Measurements from ENCODE around the gene APMAP.
A peak's percentile ranks its signal among the peaks of the same experiment; 100 is the strongest.

The APMAP gene

DNA sequence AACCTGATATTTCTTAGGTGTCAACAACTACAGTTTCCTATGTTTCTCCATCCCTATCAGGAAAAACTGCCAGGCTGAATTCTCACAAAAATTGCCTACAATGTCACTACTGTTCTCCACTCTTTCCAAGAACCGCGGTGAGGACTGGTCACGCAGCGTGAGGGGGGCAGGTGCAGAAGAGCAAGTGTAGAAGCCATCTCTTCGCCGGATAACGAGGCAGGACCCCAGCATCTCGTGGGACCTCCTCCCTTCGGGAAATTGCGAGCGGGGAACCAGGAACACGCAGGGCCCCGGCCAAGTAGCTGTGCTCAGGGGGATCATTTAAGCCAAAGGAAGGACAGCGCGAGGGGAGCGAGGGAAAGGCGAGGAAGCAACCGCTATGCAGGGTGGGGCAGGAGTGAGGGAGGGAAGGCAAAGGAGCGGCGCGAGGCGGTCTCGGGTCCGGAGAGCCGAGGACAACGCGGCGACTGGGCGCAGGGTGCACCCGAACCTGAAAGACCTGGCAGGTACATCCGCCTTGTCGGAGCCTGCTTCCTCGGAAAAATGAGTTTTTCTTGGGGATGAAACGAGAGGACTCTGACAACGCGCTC, 559 bp downstream of the APMAP start:
- H3K27ac ChIP-seq = peak overlapping the region; percentile 54
- TF ChIP-seq ZFX (IDR thresholded peaks at IDR 0.05; ENCODE audit: borderline replicate concordance) = no peak
- TF ChIP-seq, protein P1, sequence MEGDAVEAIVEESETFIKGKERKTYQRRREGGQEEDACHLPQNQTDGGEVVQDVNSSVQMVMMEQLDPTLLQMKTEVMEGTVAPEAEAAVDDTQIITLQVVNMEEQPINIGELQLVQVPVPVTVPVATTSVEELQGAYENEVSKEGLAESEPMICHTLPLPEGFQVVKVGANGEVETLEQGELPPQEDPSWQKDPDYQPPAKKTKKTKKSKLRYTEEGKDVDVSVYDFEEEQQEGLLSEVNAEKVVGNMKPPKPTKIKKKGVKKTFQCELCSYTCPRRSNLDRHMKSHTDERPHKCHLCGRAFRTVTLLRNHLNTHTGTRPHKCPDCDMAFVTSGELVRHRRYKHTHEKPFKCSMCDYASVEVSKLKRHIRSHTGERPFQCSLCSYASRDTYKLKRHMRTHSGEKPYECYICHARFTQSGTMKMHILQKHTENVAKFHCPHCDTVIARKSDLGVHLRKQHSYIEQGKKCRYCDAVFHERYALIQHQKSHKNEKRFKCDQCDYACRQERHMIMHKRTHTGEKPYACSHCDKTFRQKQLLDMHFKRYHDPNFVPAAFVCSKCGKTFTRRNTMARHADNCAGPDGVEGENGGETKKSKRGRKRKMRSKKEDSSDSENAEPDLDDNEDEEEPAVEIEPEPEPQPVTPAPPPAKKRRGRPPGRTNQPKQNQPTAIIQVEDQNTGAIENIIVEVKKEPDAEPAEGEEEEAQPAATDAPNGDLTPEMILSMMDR (IDR thresholded peaks at IDR 0.05) = no peak

DNA sequence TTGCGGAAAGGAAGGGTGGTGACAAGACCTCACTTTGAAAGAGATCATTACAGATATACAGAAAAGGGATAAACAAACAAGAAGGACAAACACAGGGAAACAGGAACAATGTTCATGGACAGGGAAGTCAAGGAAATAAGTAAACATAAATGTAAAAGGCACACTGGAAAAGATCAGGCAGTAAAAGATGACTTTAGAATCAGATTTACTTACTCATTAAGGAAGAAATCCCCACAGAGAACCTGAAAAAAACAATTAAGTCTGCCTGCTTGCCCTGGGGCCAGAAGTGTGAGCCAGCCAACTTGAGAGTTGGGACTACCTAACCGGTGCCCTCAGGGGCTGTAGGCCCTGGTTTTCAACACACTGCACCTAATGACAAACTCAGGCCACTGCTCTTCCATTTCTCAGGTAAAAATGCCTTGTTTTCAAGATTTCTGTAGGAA, 1.7 kb downstream of the APMAP start:
- no peak for TF ChIP-seq ZFX (IDR thresholded peaks at IDR 0.05; ENCODE audit: borderline replicate concordance)
- TF ChIP-seq, protein P1 (IDR thresholded peaks at IDR 0.05) = no peak
- peak overlapping the region; percentile 4; the same call in 1 of the 2 replicates for H3K27ac ChIP-seq

DNA sequence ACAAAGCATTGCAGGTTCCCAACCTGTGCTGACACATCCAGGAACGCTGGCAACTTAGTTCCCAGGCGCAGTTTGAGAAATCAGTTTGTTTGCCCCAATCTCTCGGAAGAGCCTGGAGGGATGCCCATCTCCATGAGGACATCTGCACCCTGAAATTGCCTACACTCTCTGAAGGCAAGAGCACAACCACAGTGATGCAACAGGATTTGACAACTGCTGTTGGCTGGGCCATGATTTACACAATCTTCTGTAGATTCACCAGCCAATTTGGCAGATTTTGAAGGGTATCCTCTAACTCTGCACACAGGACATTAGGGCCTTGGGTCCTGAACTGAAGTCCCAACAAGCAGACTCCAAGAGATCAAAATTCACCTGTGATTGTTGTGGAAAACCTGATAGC, 3.4 kb downstream of the APMAP start:
- H3K27ac ChIP-seq = no peak overlapping the region
- TF ChIP-seq ZFX (IDR thresholded peaks at IDR 0.05; ENCODE audit: borderline replicate concordance) = no peak
- TF ChIP-seq, protein P1 (IDR thresholded peaks at IDR 0.05) = no peak

DNA sequence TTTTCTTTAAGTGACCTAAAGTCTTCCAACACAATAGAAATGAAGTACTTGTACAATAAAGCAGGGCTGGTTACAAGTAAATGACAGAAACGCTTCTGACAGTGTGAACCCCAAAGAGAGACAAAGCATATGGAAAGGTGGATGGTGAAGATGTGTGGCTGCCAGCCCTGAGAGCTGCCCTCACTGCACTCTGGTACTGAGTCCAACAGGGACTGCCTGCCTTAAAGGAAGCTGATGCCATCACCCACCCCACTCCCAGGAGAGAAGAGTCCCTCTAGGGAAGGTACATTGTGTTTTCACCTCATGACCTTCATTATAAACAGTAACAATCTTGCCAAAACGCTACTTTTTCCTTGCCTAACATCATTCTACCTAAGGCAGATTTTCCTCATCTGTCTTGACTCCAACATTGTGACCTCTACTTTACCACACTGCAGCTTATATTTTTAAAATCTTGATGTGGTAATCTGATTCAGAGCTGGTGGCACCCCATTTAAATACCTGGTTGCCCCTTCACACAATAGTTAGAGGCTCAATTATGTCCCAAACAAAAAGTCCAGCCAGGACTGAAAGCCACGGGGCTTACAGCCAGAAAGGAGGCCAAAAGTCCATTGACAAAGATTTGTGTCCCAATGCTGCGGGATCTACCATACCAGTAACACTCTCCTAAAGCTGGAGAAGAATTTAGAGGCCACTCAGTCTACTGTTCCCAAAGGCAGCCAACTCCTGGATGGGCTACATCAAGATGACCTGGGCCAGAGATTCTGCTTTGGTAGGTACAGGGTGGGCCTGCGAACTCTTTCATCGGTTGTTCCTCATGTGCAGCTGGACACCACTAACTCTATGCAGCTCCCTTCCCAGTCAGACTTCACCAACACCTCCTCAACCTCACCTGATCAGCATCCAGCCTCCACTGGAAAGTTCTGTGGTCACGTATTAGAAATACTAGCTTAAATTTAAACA, 4.4 kb downstream of the APMAP start:
- no peak overlapping the region for H3K27ac ChIP-seq
- no peak for TF ChIP-seq ZFX (IDR thresholded peaks at IDR 0.05; ENCODE audit: borderline replicate concordance)
- TF ChIP-seq, protein P1 (IDR thresholded peaks at IDR 0.05) = no peak

DNA sequence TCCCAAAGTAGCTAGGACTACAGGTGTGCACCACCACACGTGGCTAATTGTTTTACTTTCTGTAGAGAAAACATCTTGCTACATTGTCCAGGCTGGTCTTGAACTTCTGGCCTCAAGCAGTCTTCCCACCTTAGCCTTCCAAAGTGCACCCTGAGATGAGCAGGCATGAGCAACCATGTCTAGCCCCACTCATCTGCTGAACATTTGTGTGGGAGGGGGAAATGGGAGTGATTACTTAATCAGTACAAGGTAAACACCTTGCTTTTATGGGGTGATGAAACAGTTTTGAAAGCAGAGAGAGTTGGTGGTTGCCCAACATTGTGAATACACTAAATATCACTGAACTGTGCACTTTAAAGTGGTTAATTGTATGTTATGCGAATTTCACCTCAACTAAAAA, 5.3 kb downstream of the APMAP start:
- no peak for TF ChIP-seq ZFX (IDR thresholded peaks at IDR 0.05; ENCODE audit: borderline replicate concordance)
- TF ChIP-seq, protein P1 (IDR thresholded peaks at IDR 0.05) = no peak
- H3K27ac ChIP-seq = no peak overlapping the region

DNA sequence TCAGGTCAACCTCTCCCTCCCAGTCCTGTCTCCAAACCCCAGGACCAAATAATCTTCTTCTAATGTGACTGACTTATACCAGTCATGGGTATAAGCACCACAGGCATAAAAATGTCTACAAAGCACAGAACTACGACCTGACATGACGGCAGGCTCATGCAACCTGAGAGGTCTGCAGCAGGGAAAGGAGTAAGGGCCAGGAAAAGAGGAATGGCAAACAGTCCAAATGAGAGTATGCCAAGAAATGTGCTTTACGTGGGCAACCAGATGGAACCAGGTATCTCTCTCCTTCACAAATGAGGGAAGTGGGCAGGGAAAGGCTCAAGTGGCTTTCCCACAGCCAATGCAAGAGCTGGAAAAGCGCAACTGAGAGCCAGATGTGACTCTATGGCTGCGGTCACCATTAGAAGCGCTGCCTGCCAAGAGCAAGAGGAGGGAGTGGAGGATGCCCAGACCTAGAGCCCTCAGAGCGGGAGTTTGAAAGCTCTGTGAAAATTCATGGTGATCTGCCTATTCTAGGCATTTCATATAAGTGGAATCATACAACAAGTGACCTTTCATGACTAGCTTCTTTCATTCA, 6.0 kb downstream of the APMAP start:
- TF ChIP-seq, protein P1 (IDR thresholded peaks at IDR 0.05) = no peak
- no peak for TF ChIP-seq ZFX (IDR thresholded peaks at IDR 0.05; ENCODE audit: borderline replicate concordance)
- H3K27ac ChIP-seq = no peak overlapping the region

Data from 22Rv1 (cell line).